IMR-90 (cell line): ENCODE measurements around the gene SP7. TPM values are rescaled to one million over a fixed set of nuclear protein-coding genes. Genes with fewer than 3 reads are reported as not detected.

Source experiments
- ATAC-seq: fragments of 200-7000 bp; cut with Tn5 transposase; 2 replicates; pipeline ENCODE4 v1.9.1; 2020; ENCODE audit warnings: low read depth, mild to moderate bottlenecking, moderate library complexity
- BruUV-seq: library from RNA; stranded (reverse); fragments of 400-500 nt; replicated peaks from 2 replicates; lab custom pipeline; 2021; lab: Mats Ljungman, UMichigan
- CTCF ChIA-PET: fragments of 300-600 bp; formaldehyde crosslinking; extraction: SDS; loops from one replicate; lab custom pipeline; 2021; ENCODE audit warnings: antibody characterized with exemption; lab: Yijun Ruan, JAX
- POLR2A ChIA-PET: fragments of 300-600 bp; sonication (Branson Sonifier 250); formaldehyde crosslinking; loops from one replicate; lab custom pipeline; 2022; ENCODE audit warnings: antibody characterized with exemption; ENCODE audit not compliant: unreplicated experiment; lab: Charles Lee
- DNase-seq: peaks from one replicate; pipeline ENCODE4 v3.0.0; 2013
- H2AFZ ChIP-seq: replicated peaks from 2 replicates; pipeline ENCODE3; 2013; ENCODE audit warnings: low read length, mild to moderate bottlenecking; ENCODE audit not compliant: poor library complexity
- H2AK5ac ChIP-seq: 2 replicates; pipeline ENCODE4 v1.6.1; 2013; ENCODE audit warnings: low read depth, low read length, inconsistent platforms
- H2AK9ac ChIP-seq: replicated peaks from 2 replicates; pipeline ENCODE3; 2013; ENCODE audit warnings: mild to moderate bottlenecking, low read depth, low read length, moderate library complexity; ENCODE audit not compliant: poor library complexity
- H2BK120ac ChIP-seq: 2 replicates; pipeline ENCODE4 v1.6.1; 2013; ENCODE audit warnings: low read depth, low read length, inconsistent platforms
- H2BK15ac ChIP-seq: 3 replicates; pipeline ENCODE4 v1.6.1; 2013; ENCODE audit warnings: low read depth, low read length, inconsistent platforms
- H2BK20ac ChIP-seq: 2 replicates; pipeline ENCODE4 v1.6.1; 2013; ENCODE audit warnings: low read depth, mild to moderate bottlenecking, inconsistent platforms, low read length, moderate library complexity
- H2BK5ac ChIP-seq: 2 replicates; pipeline ENCODE4 v1.6.1; 2013; ENCODE audit warnings: mild to moderate bottlenecking, low read depth, low read length, inconsistent platforms; ENCODE audit not compliant: poor library complexity, severe bottlenecking
- H3K14ac ChIP-seq: replicated peaks from 2 replicates; pipeline ENCODE4 v1.6.1; 2013; ENCODE audit warnings: low read depth, low read length, inconsistent platforms
- H3K18ac ChIP-seq: 2 replicates; pipeline ENCODE4 v1.6.1; 2013; ENCODE audit warnings: low read depth, low read length, control low read depth
- H3K23ac ChIP-seq: 2 replicates; pipeline ENCODE4 v1.6.1; 2013; ENCODE audit warnings: low read depth, low read length, inconsistent platforms
- H3K27ac ChIP-seq: 2 replicates; pipeline ENCODE4 v1.5.1; 2013; ENCODE audit warnings: mild to moderate bottlenecking, control low read depth, low read length; ENCODE audit not compliant: insufficient read depth
- H3K27me3 ChIP-seq: 2 replicates; pipeline ENCODE4 v1.6.1; 2013; ENCODE audit warnings: low read length; ENCODE audit not compliant: control insufficient read depth, insufficient read depth
- H3K36me3 ChIP-seq: 2 replicates; pipeline ENCODE4 v1.6.1; 2013; ENCODE audit warnings: low read length, mixed read lengths; ENCODE audit not compliant: control insufficient read depth, insufficient read depth
- H3K4ac ChIP-seq: 2 replicates; pipeline ENCODE4 v1.6.1; 2013; ENCODE audit warnings: low read depth, low read length, inconsistent platforms
- H3K4me1 ChIP-seq: 2 replicates; pipeline ENCODE4 v1.6.1; 2013; ENCODE audit warnings: low read length, mixed read lengths; ENCODE audit not compliant: control insufficient read depth, insufficient read depth
- H3K4me2 ChIP-seq: 2 replicates; pipeline ENCODE4 v1.6.1; 2013; ENCODE audit warnings: low read depth, mild to moderate bottlenecking, control low read depth, low read length, moderate library complexity
- H3K4me3 ChIP-seq: 2 replicates; pipeline ENCODE4 v1.5.1; 2013; ENCODE audit warnings: low read depth, mild to moderate bottlenecking, control low read depth, low read length, moderate library complexity; ENCODE audit not compliant: insufficient read depth
- H3K56ac ChIP-seq: 2 replicates; pipeline ENCODE4 v1.6.1; 2013; ENCODE audit warnings: low read length, inconsistent platforms; ENCODE audit not compliant: insufficient read depth; ENCODE audit errors: extremely low read depth
- H3K79me1 ChIP-seq, 2 experiments: 2 replicates each; pipeline ENCODE4 v1.6.1; 2013; ENCODE audit warnings: low read length in 2 of 2, inconsistent platforms in 1 of 2, low read depth in 1 of 2
- H3K9ac ChIP-seq: 2 replicates; pipeline ENCODE4 v1.6.1; 2013; ENCODE audit warnings: low read depth, low read length, control low read depth
- H3K9me1 ChIP-seq: 2 replicates; pipeline ENCODE4 v1.6.1; 2013; ENCODE audit warnings: low read length, inconsistent platforms; ENCODE audit not compliant: insufficient read depth
- H3K9me3 ChIP-seq: 2 replicates; pipeline ENCODE4 v1.6.1; 2013; ENCODE audit warnings: low read length; ENCODE audit not compliant: control insufficient read depth, insufficient read depth
- H4K20me1 ChIP-seq: 2 replicates; pipeline ENCODE4 v1.6.1; 2013; ENCODE audit warnings: low read length, inconsistent platforms; ENCODE audit not compliant: insufficient read depth
- H4K5ac ChIP-seq: 2 replicates; pipeline ENCODE4 v1.6.1; 2013; ENCODE audit warnings: mild to moderate bottlenecking, low read depth, low read length, control low read depth
- H4K8ac ChIP-seq, 2 experiments: 2 replicates each; pipeline ENCODE4 v1.6.1; 2013; ENCODE audit warnings: low read depth in 2 of 2, low read length in 2 of 2, control low read depth in 1 of 2, inconsistent platforms in 1 of 2
- H4K91ac ChIP-seq: 2 replicates; pipeline ENCODE4 v1.6.1; 2013; ENCODE audit warnings: low read depth, low read length, inconsistent platforms; ENCODE audit not compliant: insufficient read depth
- BHLHE40 ChIP-seq: fragments of 150-350 bp; IDR thresholded peaks from 2 replicates; pipeline ENCODE4 v1.6.1; 2016; ENCODE audit warnings: mild to moderate bottlenecking, low read depth, low read length
- CEBPB ChIP-seq: IDR thresholded peaks from 2 replicates; pipeline ENCODE4 v1.6.1; 2012; ENCODE audit warnings: low read depth, low read length, improper control_type of control experiment
- CHD1 ChIP-seq: IDR thresholded peaks from 2 replicates; pipeline ENCODE4 v1.6.1; 2012; ENCODE audit warnings: low read depth, low read length, improper control_type of control experiment
- ELK1 ChIP-seq: fragments of 150-350 bp; IDR thresholded peaks from 2 replicates; pipeline ENCODE4 v1.6.1; 2016; ENCODE audit warnings: low read depth, mild to moderate bottlenecking, low read length, moderate library complexity, borderline replicate concordance
- FOS ChIP-seq: fragments of 150-350 bp; IDR thresholded peaks from 2 replicates; pipeline ENCODE4 v1.6.1; 2016; ENCODE audit warnings: low read depth, low read length
- MAFK ChIP-seq: IDR thresholded peaks from 2 replicates; pipeline ENCODE4 v1.6.1; 2012; ENCODE audit warnings: low read depth, low read length, improper control_type of control experiment
- MAZ ChIP-seq: IDR thresholded peaks from 2 replicates; pipeline ENCODE4 v1.6.1; 2012; ENCODE audit warnings: low read depth, mild to moderate bottlenecking, low read length, improper control_type of control experiment, moderate library complexity, borderline replicate concordance
- MXI1 ChIP-seq: IDR thresholded peaks from 2 replicates; pipeline ENCODE4 v1.6.1; 2012; ENCODE audit warnings: low read depth, mild to moderate bottlenecking, low read length, moderate library complexity, borderline replicate concordance
- NFE2L2 ChIP-seq: fragments of 150-350 bp; IDR thresholded peaks from 2 replicates; pipeline ENCODE4 v1.6.1; 2016; ENCODE audit warnings: low read depth, mild to moderate bottlenecking, low read length
- POLR2A ChIP-seq: IDR thresholded peaks from 2 replicates; pipeline ENCODE4 v1.6.1; 2012; ENCODE audit warnings: mild to moderate bottlenecking, low read depth, low read length
- RAD21 ChIP-seq: IDR thresholded peaks from 2 replicates; pipeline ENCODE4 v1.6.1; 2012; ENCODE audit warnings: low read length, improper control_type of control experiment
- RCOR1 ChIP-seq: IDR thresholded peaks from 2 replicates; pipeline ENCODE4 v1.6.1; 2012; ENCODE audit warnings: mild to moderate bottlenecking, low read length, improper control_type of control experiment; ENCODE audit not compliant: insufficient replicate concordance
- RFX5 ChIP-seq: IDR thresholded peaks from 2 replicates; pipeline ENCODE4 v1.8.0; 2012; ENCODE audit warnings: low read depth, mild to moderate bottlenecking, low read length, moderate library complexity
- SMC3 ChIP-seq: fragments of 150-350 bp; IDR thresholded peaks from 2 replicates; pipeline ENCODE4 v1.6.1; 2016; ENCODE audit warnings: low read depth, mild to moderate bottlenecking, antibody characterized with exemption, low read length, moderate library complexity
- WGBS, 2 experiments: methylation state at CpG; one replicate each; pipeline versions ENCODE4 v1.1.5 to v1.1.7; 2013; ENCODE audit warnings: missing lambda C conversion rate in 2 of 2; ENCODE audit not compliant: insufficient read length in 1 of 2; ENCODE audit errors: extremely low coverage in 2 of 2; 5-methylcytosine and 5-hydroxymethylcytosine counted together
- dilution Hi-C: fragments of 300-500 bp; cut with HindIII; formaldehyde crosslinking; loops from one replicate; pipeline ENCODE4 v1.14.3; 2018; ENCODE audit warnings: low sequenced_read_pairs; ENCODE audit not compliant: unreplicated experiment
- in situ Hi-C: fragments of 300-500 bp; cut with MboI; formaldehyde crosslinking; loops from 3 replicates; pipeline ENCODE4 v1.14.3; 2019; ENCODE audit warnings: low sequenced_read_pairs, inconsistent platforms, mixed read lengths
- intact Hi-C: fragments of 100-400 bp; cut with micrococcal nuclease; formaldehyde crosslinking; loops from 2 replicates; pipeline ENCODE4 v1.10.0; 2022
- polyA plus RNA-seq, 3 experiments: library from polyadenylated mRNA; depleted of rRNA; stranded (reverse); fragments of >200 nt; gene quantifications; 2 replicates each; pipeline ENCODE4 v1.2.3, GENCODE V29; 2012; ENCODE audit warnings: low replicate concordance in 1 of 3
- total RNA-seq: library from RNA; depleted of rRNA; stranded (reverse); fragments of >200 nt; gene quantifications from 2 replicates; pipeline ENCODE4 v1.2.3, GENCODE V29; 2012
- TF ChIP-seq, protein P1 (sequence below): conservative IDR thresholded peaks from 2 replicates; pipeline ENCODE4 v1.5.1; 2012; ENCODE audit warnings: mild to moderate bottlenecking, low read depth, low read length, improper control_type of control experiment
- TF ChIP-seq, protein P2 (sequence below): fragments of 150-350 bp; IDR thresholded peaks from 2 replicates; pipeline ENCODE4 v1.6.1; 2017; ENCODE audit warnings: mild to moderate bottlenecking, antibody characterized with exemption, low read length, low read depth

The SP7 gene
- total and polyA plus RNA-seq, 2 of the 4 experiments (the other 2 are of a cell fraction), result not detected

- Histone ChIP-seq H3K4me2 (no peak overlapping the region), H3K9ac (no peak overlapping the region), H3K4me3 (no peak overlapping the region), H3K18ac (no peak overlapping the region), H4K20me1 (no peaks in the 10 kb centered on the region), H3K27me3 (peaks cover 29% of the 10 kb centered on the region), H2BK15ac (no peak overlapping the region), H3K79me1 (peaks cover 0 to 6% of the 10 kb centered on the region in 2 experiments; a peak in 1 of 4 replicates), H3K56ac (no peak overlapping the region), H2BK5ac (no peak overlapping the region), H2BK20ac (no peak overlapping the region), H3K23ac (peak overlapping the region; percentile 27; the same call in 1 of the 2 replicates), H2AK9ac (no peak overlapping the region), H3K14ac (no peak overlapping the region), H4K91ac (no peak overlapping the region), H4K5ac (no peak overlapping the region), H3K9me3 (no peaks in the 10 kb centered on the region), H3K4me1 (peaks cover 5% of the 10 kb centered on the region; the same call in 1 of the 2 replicates), H2BK120ac (no peak overlapping the region), H3K9me1 (peaks cover 7% of the 10 kb centered on the region; the same call in 1 of the 2 replicates), H3K4ac (no peak overlapping the region), H2AFZ (peak overlapping the region; percentile 29), H4K8ac (no peak overlapping the region), H3K27ac (no peak overlapping the region), H2AK5ac (no peak overlapping the region), H3K36me3 (no peaks in the 10 kb centered on the region)
- WGBS, 2 experiments, result 9% methylated on average over 4 of the region's 16 CpGs; no CpG with 5 or more reads in 1 of the 2 experiments
- intact Hi-C loops, result loop anchor here (10.0 kb wide), 1 partner anchor 113 kb away; no protein-coding TSS in a partner anchor
- dilution Hi-C loops, result no loop called here
- TF ChIP-seq RAD21, result no peak
- no peak for TF ChIP-seq RFX5
- TF ChIP-seq, protein P1, sequence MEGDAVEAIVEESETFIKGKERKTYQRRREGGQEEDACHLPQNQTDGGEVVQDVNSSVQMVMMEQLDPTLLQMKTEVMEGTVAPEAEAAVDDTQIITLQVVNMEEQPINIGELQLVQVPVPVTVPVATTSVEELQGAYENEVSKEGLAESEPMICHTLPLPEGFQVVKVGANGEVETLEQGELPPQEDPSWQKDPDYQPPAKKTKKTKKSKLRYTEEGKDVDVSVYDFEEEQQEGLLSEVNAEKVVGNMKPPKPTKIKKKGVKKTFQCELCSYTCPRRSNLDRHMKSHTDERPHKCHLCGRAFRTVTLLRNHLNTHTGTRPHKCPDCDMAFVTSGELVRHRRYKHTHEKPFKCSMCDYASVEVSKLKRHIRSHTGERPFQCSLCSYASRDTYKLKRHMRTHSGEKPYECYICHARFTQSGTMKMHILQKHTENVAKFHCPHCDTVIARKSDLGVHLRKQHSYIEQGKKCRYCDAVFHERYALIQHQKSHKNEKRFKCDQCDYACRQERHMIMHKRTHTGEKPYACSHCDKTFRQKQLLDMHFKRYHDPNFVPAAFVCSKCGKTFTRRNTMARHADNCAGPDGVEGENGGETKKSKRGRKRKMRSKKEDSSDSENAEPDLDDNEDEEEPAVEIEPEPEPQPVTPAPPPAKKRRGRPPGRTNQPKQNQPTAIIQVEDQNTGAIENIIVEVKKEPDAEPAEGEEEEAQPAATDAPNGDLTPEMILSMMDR, result no peak
- no peak for TF ChIP-seq MAFK
- TF ChIP-seq FOS, result no peak
- no peak for TF ChIP-seq ELK1
- no peak for TF ChIP-seq CHD1
- no peak for TF ChIP-seq CEBPB
- TF ChIP-seq POLR2A, result no peak
- TF ChIP-seq MXI1, result no peak
- no peak for TF ChIP-seq BHLHE40
- no peak for TF ChIP-seq NFE2L2
- no peak for TF ChIP-seq RCOR1
- TF ChIP-seq MAZ, result no peak
- TF ChIP-seq, protein P2, sequence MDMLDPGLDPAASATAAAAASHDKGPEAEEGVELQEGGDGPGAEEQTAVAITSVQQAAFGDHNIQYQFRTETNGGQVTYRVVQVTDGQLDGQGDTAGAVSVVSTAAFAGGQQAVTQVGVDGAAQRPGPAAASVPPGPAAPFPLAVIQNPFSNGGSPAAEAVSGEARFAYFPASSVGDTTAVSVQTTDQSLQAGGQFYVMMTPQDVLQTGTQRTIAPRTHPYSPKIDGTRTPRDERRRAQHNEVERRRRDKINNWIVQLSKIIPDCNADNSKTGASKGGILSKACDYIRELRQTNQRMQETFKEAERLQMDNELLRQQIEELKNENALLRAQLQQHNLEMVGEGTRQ, result no peak
- no peak for TF ChIP-seq SMC3
- ChIA-PET CTCF (interaction anchor here (0.7 kb wide), 1 partner anchor 93 kb away, joined by 3 read pairs; no protein-coding TSS in a partner anchor), POLR2A (interaction anchor here (0.6 kb wide), 1 partner anchor 166 kb away, joined by 3 read pairs; no protein-coding TSS in a partner anchor)
- in situ Hi-C loops, result loop anchor here (10.0 kb wide), 1 partner anchor 177 kb away; the partner anchor contains the start of genes NPFF and TARBP2
- DNase-seq (no peak), ATAC-seq (no peak)
- no TSS peak for BruUV-seq
Observed at GRCh38 chr12:53328043-53328435, 8.1 kb downstream of the SP7 start.
